T-helper 1 cell treated with Interleukin-12 subunit alpha and Interleukin-12 subunit beta and Interleukin-4 antibody, amounts not matched to agents 30 μg/mL and 1 μg/mL, for 36 hours (primary cell): ENCODE measurements around the gene MAOA.
"Not testable (repeated sequence)": the region's sequence is repeated elsewhere in the genome, so short reads cannot be mapped to it uniquely, and the experiment has no call there.

ENCODE experiments used
- H3K27ac Mint-ChIP-seq: one replicate; pipeline ENCODE4 v1.8.0; 2021; ENCODE audit warnings: mild to moderate bottlenecking, mixed read lengths
- H3K27me3 Mint-ChIP-seq: one replicate; pipeline ENCODE4 v1.8.0; 2021; ENCODE audit warnings: low read depth, mixed read lengths
- H3K36me3 Mint-ChIP-seq: one replicate; pipeline ENCODE4 v1.8.0; 2021; ENCODE audit warnings: low read depth, mixed read lengths
- H3K4me1 Mint-ChIP-seq: one replicate; pipeline ENCODE4 v1.8.0; 2021; ENCODE audit warnings: low read depth, mixed read lengths
- H3K4me3 Mint-ChIP-seq: one replicate; pipeline ENCODE4 v1.8.0; 2021; ENCODE audit warnings: mild to moderate bottlenecking, moderate library complexity, mixed read lengths
- H3K9me3 Mint-ChIP-seq: one replicate; pipeline ENCODE4 v1.8.0; 2021; ENCODE audit warnings: mixed read lengths

MAOA gene

DNA sequence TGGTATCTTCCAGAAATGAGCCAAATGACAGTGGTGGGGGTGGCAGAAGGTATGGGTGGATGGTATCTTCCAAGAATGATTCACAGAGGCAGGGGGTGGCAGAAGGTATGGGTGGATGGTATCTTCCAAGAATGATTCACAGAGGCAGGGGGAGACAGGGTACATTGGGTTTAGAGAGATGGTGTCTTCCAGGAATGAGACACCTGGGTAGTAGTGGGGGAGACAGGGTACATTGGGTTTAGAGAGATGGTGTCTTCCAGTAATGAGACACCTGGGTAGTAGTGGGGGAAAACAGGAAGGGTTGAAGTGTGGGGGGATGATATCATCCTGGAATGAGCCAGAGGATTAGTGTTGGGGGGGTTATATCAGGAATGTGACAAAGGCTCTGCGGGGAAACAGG is 62.0 kb downstream of the MAOA start:
- H3K4me1 Mint-ChIP-seq = no peaks in the 10 kb centered on the region

DNA sequence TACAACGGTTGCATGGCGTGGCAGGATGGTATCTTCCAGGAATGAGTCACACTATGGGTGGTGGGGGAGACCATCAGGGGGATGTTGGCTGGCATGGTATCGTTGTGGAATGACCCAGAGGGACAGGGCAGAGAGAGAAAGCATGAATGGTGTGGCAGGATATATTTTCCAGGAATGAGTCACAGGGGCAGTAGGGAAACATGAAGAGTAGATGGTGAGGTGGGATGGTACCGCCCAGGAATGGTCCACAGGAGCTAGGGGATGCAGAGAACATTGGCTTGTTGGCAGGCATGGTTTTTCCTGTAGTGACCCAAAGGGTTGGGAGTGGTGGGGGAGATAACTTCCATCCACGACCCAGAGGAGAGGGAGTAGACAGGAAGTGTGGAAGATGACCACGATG is 62.4 kb downstream of the MAOA start:
- H3K27ac Mint-ChIP-seq = no peak overlapping the region
- no peaks in the 10 kb centered on the region for H3K4me1 Mint-ChIP-seq
- H3K27me3 Mint-ChIP-seq = no peaks in the 10 kb centered on the region
- H3K9me3 Mint-ChIP-seq = no peaks in the 10 kb centered on the region
- H3K4me3 Mint-ChIP-seq = no peak overlapping the region
- no peaks in the 10 kb centered on the region for H3K36me3 Mint-ChIP-seq

More for the DNA sequence above, 62.0 kb downstream of the MAOA start:
- Mint-ChIP-seq H3K9me3 (no peaks in the 10 kb centered on the region), H3K27me3 (no peaks in the 10 kb centered on the region), H3K36me3 (no peaks in the 10 kb centered on the region), H3K4me3 (no peak overlapping the region), H3K27ac (no peak overlapping the region)

DNA sequence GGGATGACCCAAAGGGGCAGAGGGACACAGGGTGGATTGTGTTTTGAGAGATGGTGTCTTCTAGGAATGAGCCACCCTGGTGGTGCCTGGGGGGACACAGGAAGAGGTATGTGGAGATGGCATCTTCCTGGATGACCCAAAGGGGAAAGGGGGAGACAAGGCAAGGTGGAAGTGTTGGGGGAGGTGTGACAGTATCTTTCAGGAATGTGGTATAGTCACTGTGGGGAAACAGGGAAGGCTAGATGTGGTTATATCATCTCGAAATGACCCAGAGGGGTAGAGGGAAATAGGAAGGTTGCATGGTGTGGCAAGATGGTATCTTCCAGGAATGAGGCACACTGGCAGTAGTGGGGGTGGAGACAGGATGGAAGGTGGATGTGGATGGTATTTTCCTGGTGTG is 62.9 kb downstream of the MAOA start:
- Mint-ChIP-seq H3K36me3 (no peaks in the 10 kb centered on the region), H3K4me1 (no peaks in the 10 kb centered on the region), H3K27ac (no peak overlapping the region), H3K4me3 (no peak overlapping the region), H3K9me3 (no peaks in the 10 kb centered on the region), H3K27me3 (no peaks in the 10 kb centered on the region)

DNA sequence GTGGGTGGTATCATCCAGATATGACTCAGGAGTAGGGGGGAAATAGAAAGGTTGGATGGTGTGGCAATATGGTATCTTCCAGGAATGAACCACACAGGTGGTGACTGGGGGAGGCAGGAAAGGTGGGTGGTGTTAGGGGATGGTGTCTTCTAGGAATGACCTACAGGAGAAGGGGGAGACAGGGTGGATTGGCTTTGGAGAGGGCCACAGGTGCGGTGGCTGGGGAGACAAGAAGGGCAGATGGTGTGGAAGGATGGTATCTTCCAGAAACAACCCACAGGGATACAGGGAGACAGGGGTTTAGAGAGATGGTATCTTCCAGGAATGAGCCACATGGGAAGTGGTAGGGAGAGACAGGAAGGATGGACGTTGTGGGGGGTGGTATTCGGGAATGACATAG is 64.0 kb downstream of the MAOA start:
- no peak overlapping the region for H3K4me3 Mint-ChIP-seq

DNA sequence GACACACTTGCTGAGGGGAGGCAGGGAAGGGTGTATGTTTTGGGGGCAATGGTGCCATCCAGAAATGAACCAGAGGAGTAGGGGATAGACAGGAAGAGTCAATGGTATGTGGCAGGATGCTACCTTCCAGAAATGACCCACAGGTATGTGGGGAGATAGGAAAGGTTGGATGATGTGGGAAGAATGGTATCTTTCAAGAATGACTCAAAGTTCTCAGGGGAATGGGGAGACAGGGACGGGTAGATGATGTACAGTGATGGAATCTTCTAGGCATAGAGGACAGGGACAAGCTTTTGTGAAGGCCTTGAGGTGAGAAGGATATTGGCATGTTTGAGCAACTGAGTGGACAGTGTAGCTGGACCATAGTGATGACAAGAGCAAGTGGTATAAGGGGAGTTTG is 64.9 kb downstream of the MAOA start:
- Mint-ChIP-seq H3K36me3 (no peaks in the 10 kb centered on the region), H3K4me1 (no peaks in the 10 kb centered on the region), H3K4me3 (no peak overlapping the region), H3K27ac (no peak overlapping the region), H3K27me3 (no peaks in the 10 kb centered on the region), H3K9me3 (no peaks in the 10 kb centered on the region)

More for the DNA sequence above, 64.0 kb downstream of the MAOA start:
- no peak overlapping the region for H3K27ac Mint-ChIP-seq
- H3K36me3 Mint-ChIP-seq = no peaks in the 10 kb centered on the region
- H3K4me1 Mint-ChIP-seq = no peaks in the 10 kb centered on the region
- no peaks in the 10 kb centered on the region for H3K9me3 Mint-ChIP-seq
- H3K27me3 Mint-ChIP-seq = no peaks in the 10 kb centered on the region

DNA sequence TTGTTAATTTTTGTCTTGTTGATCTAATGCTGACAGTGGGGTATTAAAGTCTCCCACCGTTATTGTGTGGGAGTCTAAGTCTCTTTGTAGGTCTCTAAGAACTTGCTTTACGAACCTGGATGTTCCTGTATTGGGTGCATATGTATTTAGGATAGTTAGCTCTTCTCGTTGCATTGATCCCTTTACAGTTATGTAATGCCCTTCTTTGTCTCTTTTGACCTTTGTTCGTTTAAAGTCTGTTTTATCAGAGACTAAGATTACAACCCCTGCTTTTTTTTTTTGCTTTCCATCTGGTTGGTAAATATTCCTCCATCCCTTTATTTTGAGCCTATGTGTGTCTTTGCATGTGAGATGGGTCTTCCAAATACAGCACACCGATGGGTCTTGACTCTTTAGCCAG is 69.1 kb downstream of the MAOA start:
- not testable (repeated sequence) for H3K36me3 Mint-ChIP-seq, H3K27me3 Mint-ChIP-seq, H3K27ac Mint-ChIP-seq, H3K4me1 Mint-ChIP-seq, H3K9me3 Mint-ChIP-seq, H3K4me3 Mint-ChIP-seq

DNA sequence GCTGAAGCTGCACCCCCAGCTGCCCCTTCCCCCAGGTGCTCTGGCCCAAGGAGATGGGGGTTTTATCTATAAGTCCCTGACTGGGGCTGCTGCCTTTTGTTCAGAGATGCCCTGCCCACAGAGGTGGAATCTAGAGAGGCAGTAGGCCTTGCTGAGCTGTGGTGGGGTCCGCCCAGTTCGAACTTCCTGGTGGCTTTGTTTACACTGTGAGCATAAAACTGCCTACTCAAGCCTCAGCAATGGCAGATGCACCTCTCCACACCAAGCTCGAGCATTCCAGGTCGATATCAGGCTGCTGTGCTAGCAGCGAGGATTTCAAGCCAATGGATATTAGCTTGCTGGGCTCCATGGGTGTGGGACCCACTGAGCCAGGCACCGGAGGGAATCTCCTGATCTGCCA is 71.2 kb downstream of the MAOA start:
- not testable (repeated sequence) for H3K4me3 Mint-ChIP-seq, H3K9me3 Mint-ChIP-seq, H3K27me3 Mint-ChIP-seq, H3K36me3 Mint-ChIP-seq, H3K27ac Mint-ChIP-seq, H3K4me1 Mint-ChIP-seq

DNA sequence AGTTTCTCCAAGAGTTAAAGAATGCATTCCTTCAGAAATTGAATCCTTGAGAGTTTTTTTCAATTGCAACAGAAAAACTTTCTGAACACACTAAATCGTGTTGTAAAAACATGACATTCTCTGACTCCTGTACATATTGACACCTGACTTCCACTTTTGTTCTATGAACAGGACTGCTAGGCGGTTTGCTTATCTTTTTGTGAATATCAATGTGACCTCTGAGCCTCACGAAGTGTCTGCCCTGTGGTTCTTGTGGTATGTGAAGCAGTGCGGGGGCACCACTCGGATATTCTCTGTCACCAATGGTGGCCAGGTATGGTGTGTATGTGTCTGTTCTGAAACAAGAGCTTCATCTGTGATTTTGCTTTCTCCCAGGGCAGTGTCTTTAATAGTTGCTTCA is 71.9 kb downstream of the MAOA start:
- Mint-ChIP-seq H3K9me3 (no peaks in the 10 kb centered on the region), H3K4me1 (no peaks in the 10 kb centered on the region), H3K36me3 (no peaks in the 10 kb centered on the region), H3K27me3 (no peaks in the 10 kb centered on the region), H3K27ac (no peak overlapping the region), H3K4me3 (no peak overlapping the region)

DNA sequence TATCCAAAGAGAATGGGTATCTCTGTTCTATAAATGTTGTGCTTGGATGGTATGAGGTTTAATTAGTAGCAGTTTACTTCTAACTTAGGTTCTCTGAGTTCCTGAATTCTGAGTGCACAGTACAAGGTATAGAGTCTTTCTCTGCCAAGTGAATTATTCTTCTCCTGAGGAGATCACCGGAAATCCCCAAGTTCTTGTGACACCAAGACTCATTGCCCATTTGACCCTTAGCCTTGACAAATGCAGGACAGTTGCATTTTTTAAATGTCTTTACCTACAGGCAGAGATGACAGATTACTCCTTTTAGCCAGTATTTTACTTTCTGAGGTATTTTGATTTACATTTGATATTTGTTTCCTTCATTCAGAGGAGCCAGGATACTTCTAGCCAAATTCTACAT is 72.9 kb downstream of the MAOA start:
- no peaks in the 10 kb centered on the region for H3K9me3 Mint-ChIP-seq
- no peaks in the 10 kb centered on the region for H3K36me3 Mint-ChIP-seq
- H3K27me3 Mint-ChIP-seq = no peaks in the 10 kb centered on the region
- no peak overlapping the region for H3K4me3 Mint-ChIP-seq
- H3K27ac Mint-ChIP-seq = no peak overlapping the region
- H3K4me1 Mint-ChIP-seq = no peaks in the 10 kb centered on the region

DNA sequence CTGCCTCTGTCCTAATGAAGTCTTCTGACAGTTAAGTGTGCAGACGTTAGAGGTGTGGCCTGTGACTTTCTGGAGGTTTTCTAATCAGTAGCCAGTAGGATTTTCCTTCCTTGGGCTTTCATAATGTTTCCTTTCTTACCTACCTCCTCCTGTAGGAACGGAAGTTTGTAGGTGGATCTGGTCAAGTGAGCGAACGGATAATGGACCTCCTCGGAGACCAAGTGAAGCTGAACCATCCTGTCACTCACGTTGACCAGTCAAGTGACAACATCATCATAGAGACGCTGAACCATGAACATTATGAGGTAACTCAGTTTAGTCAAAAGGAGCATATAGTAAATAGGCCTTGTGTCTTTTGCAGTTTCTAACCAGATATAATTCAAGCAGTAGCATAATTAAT is 75.0 kb downstream of the MAOA start:
- Mint-ChIP-seq H3K27ac (no peak overlapping the region), H3K4me3 (no peak overlapping the region), H3K27me3 (no peaks in the 10 kb centered on the region), H3K4me1 (no peaks in the 10 kb centered on the region), H3K36me3 (no peaks in the 10 kb centered on the region), H3K9me3 (no peaks in the 10 kb centered on the region)

DNA sequence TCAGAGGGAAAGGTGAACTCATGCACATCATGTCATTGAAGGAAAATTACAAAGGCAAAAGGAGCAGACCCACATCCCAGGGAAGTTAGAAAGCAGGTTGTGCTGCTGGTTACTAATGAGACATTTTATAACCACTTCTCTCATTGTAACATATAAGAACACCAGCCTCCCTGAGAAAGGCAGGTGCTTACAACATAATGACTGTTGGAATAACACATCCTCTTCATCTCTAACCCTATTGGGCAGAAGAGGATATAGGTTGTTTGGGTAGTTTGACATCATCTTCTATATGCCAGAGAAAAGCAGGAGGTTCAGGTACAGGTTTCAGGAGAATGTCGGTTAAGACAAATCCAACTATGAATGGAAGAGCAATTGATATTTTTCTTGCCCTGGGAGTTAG is 77.6 kb downstream of the MAOA start:
- Mint-ChIP-seq H3K27me3 (no peaks in the 10 kb centered on the region), H3K9me3 (no peaks in the 10 kb centered on the region), H3K36me3 (no peaks in the 10 kb centered on the region), H3K27ac (no peak overlapping the region), H3K4me1 (no peaks in the 10 kb centered on the region), H3K4me3 (no peak overlapping the region)

DNA sequence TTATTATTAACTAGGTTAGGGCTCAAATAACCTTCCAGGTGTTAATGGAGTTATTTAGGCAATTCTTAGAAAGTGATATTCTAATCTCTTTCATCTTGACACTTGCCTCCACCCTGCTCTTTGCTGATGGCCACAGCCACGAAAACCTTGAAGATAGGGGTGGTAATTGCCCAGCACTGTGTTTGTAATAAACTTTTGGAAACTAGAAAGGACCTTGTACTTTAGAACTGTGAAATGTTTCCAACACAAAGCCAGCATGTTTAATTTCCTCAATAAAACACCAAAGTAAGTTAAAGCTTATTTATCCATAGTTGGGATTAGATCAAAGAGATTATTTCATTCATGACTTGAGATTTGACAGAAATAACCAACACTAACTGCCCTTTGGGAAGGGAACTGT is 78.3 kb downstream of the MAOA start:
- Mint-ChIP-seq H3K4me1 (no peaks in the 10 kb centered on the region), H3K4me3 (no peak overlapping the region), H3K27ac (no peak overlapping the region), H3K36me3 (no peaks in the 10 kb centered on the region), H3K27me3 (no peaks in the 10 kb centered on the region), H3K9me3 (no peaks in the 10 kb centered on the region)

DNA sequence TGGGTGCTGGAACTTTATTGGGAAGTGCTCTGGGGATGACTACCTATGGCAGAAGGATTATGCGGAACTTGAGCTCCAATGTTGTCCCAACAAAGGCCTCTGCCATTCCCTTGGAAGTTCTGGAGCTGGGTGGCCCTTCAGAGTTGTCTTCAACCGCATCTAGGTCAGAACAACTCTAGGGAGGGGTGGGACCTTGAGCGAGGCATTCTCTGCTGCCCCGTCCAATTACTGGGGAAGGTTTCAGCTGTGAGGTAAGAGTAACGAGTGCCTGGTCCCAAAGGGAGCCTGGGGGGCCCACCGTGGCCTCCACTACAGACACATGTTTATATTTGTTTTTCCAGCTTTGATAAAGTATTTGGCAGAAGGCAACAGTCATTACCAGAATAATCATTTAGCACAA is 79.4 kb downstream of the MAOA start:
- no peaks in the 10 kb centered on the region for H3K27me3 Mint-ChIP-seq
- no peak overlapping the region for H3K4me3 Mint-ChIP-seq
- H3K4me1 Mint-ChIP-seq = no peaks in the 10 kb centered on the region
- H3K36me3 Mint-ChIP-seq = no peaks in the 10 kb centered on the region
- no peak overlapping the region for H3K27ac Mint-ChIP-seq
- no peaks in the 10 kb centered on the region for H3K9me3 Mint-ChIP-seq

DNA sequence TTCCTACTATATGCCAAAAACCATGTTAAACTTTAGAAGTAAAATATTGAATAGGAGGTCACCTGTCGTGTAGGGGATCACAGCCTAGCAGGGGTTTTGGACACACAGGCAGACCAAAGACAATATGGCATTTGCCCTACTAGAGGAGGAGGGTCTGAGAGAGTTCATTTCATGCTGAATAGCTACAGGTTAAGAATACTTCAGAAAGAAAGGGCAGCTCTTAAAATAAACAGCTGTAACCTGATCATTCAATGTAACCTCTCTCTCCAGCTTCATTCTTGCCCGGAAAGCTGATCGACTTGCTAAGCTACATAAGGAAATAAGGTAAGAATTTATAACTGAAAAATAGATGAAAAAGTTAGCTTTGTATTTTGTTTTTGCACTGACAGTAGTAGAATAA is 79.9 kb downstream of the MAOA start:
- Mint-ChIP-seq H3K27me3 (no peaks in the 10 kb centered on the region), H3K36me3 (no peaks in the 10 kb centered on the region), H3K4me3 (no peak overlapping the region), H3K4me1 (no peaks in the 10 kb centered on the region), H3K9me3 (no peaks in the 10 kb centered on the region), H3K27ac (no peak overlapping the region)

DNA sequence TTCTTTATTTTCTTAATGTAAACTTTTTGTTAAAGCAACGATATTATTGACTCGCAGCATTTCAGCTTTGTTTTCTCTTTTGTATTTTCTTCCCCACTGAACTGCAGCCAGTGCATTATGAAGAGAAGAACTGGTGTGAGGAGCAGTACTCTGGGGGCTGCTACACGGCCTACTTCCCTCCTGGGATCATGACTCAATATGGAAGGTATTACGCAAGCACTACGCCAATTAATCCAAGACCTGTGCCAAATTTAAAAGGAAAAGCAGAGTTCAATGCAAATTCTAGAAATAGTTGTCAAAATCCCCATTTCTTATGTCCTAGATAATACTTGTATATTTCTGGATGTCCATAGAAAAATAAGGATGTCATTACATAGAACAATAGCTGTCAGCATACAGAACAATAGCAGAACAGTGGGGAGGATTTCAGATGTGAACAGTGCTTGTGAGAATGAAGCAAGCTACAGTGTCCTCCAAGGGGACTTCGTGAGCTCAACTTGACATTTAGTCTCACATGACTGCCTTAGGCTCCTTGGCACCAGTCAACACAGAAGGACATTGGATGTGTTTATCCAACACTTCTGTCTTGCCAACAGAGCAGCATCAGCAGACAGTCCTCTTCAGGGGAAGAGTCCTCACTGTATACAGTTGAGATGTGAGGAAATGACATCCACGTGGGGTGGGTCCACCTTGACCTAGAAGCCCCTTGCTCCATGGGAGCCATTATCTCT is 85.9 kb downstream of the MAOA start:
- Mint-ChIP-seq H3K27ac (no peak overlapping the region), H3K27me3 (no peaks in the 10 kb centered on the region), H3K9me3 (no peaks in the 10 kb centered on the region), H3K4me1 (no peaks in the 10 kb centered on the region), H3K36me3 (no peaks in the 10 kb centered on the region), H3K4me3 (no peak overlapping the region)
